ENCODE results near the gene ADGRV1. TPM values are rescaled to one million over a fixed set of nuclear protein-coding genes. Genes with fewer than 3 reads are reported as not detected.
"Not testable (repeated sequence)": the region's sequence is repeated elsewhere in the genome, so short reads cannot be mapped to it uniquely, and the experiment has no call there.

The ADGRV1 gene
- total RNA-seq, 1 experiment from 2014 or later = 64.8 TPM

GRCh38 chr5:90813392-90813791 is 254.8 kb downstream of the ADGRV1 start:
- Histone ChIP-seq H3K23me2 (ENCODE audit: insufficient read length, low read depth, low read length, poor library complexity, severe bottlenecking) (no peaks in the 10 kb centered on the region), H2AK5ac (ENCODE audit: insufficient read length, low read length) (no peak overlapping the region), H2BK12ac (ENCODE audit: insufficient read length, low read depth, low read length) (no peak overlapping the region), H3K27ac (ENCODE audit: insufficient read length, low read depth, low read length) (no peak overlapping the region), H3K9me3 (ENCODE audit: control insufficient read depth, low read depth, low read length) (no peaks in the 10 kb centered on the region), H4K5ac (ENCODE audit: insufficient read length, low read depth, low read length) (no peak overlapping the region), H4K8ac (replicated peaks; ENCODE audit: insufficient read length, low read depth, low read length) (no peak overlapping the region), H3K27me3 (ENCODE audit: insufficient read depth, low read length) (no peaks in the 10 kb centered on the region), H2BK120ac (ENCODE audit: low read depth, low read length, poor library complexity, severe bottlenecking) (no peak overlapping the region), H3T11ph (ENCODE audit: low read length) (no peak overlapping the region), H4K20me1 (ENCODE audit: control insufficient read depth, insufficient read depth, insufficient read length) (no peaks in the 10 kb centered on the region), H3K79me1 (ENCODE audit: insufficient read depth, low read depth, low read length, poor library complexity, severe bottlenecking) (no peaks in the 10 kb centered on the region), H3K18ac (ENCODE audit: insufficient read length, low read depth, low read length) (no peak overlapping the region), H3K4me2 (ENCODE audit: insufficient read depth, insufficient read length, low read length) (no peak overlapping the region), H2BK15ac (ENCODE audit: low read depth, low read length) (no peak overlapping the region), H2BK5ac (ENCODE audit: insufficient read length, low read length) (no peak overlapping the region), H3K4me1 (ENCODE audit: insufficient read depth, low read length) (no peaks in the 10 kb centered on the region), H3K56ac (ENCODE audit: insufficient read length, low read depth, low read length) (no peak overlapping the region), H3K79me2 (ENCODE audit: insufficient read depth, low read length) (no peaks in the 10 kb centered on the region), H3K14ac (ENCODE audit: insufficient read depth, low read length) (no peak overlapping the region), H4K91ac (ENCODE audit: insufficient read length, low read depth, low read length) (no peak overlapping the region), H2AFZ (ENCODE audit: low read length) (no peak overlapping the region), H3K9ac (ENCODE audit: extremely low read depth, insufficient read length, low read length) (no peak overlapping the region), H2BK20ac (ENCODE audit: low read depth, low read length, poor library complexity, severe bottlenecking) (no peak overlapping the region), H3K23ac (ENCODE audit: insufficient read length, low read depth, low read length) (no peak overlapping the region), H3K4ac (ENCODE audit: low read depth, low read length) (no peak overlapping the region)
- H3K9me3 Mint-ChIP-seq = no peaks in the 10 kb centered on the region
- no peak for TF ChIP-seq CTCF (conservative IDR thresholded peaks at IDR 0.05)
- H3K27me3 Mint-ChIP-seq (ENCODE audit: low read depth) = no peaks in the 10 kb centered on the region
- peaks cover 33 to 38% (median 35%) of the 10 kb centered on the region in 3 experiments for H3K36me3 Mint-ChIP-seq (ENCODE audit: insufficient read depth in 1 of 3, low read depth in 3 of 3)
- no peaks in the 10 kb centered on the region for H3K4me1 Mint-ChIP-seq
- 100% methylated on average over 1 of the region's 4 CpGs for WGBS (ENCODE audit: extremely low coverage, insufficient read length, low lambda C conversion rate)
- H3K4me3 Mint-ChIP-seq = no peak overlapping the region
- H3K27ac Mint-ChIP-seq = no peak overlapping the region
- no peak for DNase-seq

- not testable (repeated sequence) for H3K23me2 ChIP-seq (ENCODE audit: insufficient read length, low read depth, low read length, poor library complexity, severe bottlenecking); H2BK20ac ChIP-seq (ENCODE audit: low read depth, low read length, poor library complexity, severe bottlenecking); H3K4me1 Mint-ChIP-seq; H4K91ac ChIP-seq (ENCODE audit: insufficient read length, low read depth, low read length); DNase-seq; H2BK120ac ChIP-seq (ENCODE audit: low read depth, low read length, poor library complexity, severe bottlenecking); H2AFZ ChIP-seq (ENCODE audit: low read length); H3K18ac ChIP-seq (ENCODE audit: insufficient read length, low read depth, low read length); H3K9me3 ChIP-seq (ENCODE audit: control insufficient read depth, low read depth, low read length); H2AK5ac ChIP-seq (ENCODE audit: insufficient read length, low read length); H3K14ac ChIP-seq (ENCODE audit: insufficient read depth, low read length); H3K79me1 ChIP-seq (ENCODE audit: insufficient read depth, low read depth, low read length, poor library complexity, severe bottlenecking); H2BK12ac ChIP-seq (ENCODE audit: insufficient read length, low read depth, low read length); H3K79me2 ChIP-seq (ENCODE audit: insufficient read depth, low read length); H3K27me3 Mint-ChIP-seq (ENCODE audit: low read depth); H4K8ac ChIP-seq (replicated peaks; ENCODE audit: insufficient read length, low read depth, low read length); H3K27ac Mint-ChIP-seq; H4K5ac ChIP-seq (ENCODE audit: insufficient read length, low read depth, low read length); H3K9ac ChIP-seq (ENCODE audit: extremely low read depth, insufficient read length, low read length); H3K23ac ChIP-seq (ENCODE audit: insufficient read length, low read depth, low read length); H2BK5ac ChIP-seq (ENCODE audit: insufficient read length, low read length); H3K27ac ChIP-seq (ENCODE audit: insufficient read length, low read depth, low read length); H3K9me3 Mint-ChIP-seq; H3K4me1 ChIP-seq (ENCODE audit: insufficient read depth, low read length); H3K4ac ChIP-seq (ENCODE audit: low read depth, low read length); H3K4me3 Mint-ChIP-seq; H3T11ph ChIP-seq (ENCODE audit: low read length); H3K4me2 ChIP-seq (ENCODE audit: insufficient read depth, insufficient read length, low read length); H4K20me1 ChIP-seq (ENCODE audit: control insufficient read depth, insufficient read depth, insufficient read length); H2BK15ac ChIP-seq (ENCODE audit: low read depth, low read length); H3K27me3 ChIP-seq (ENCODE audit: insufficient read depth, low read length); H3K56ac ChIP-seq (ENCODE audit: insufficient read length, low read depth, low read length)
- H3K36me3 Mint-ChIP-seq (ENCODE audit: insufficient read depth in 1 of 3, low read depth in 3 of 3) = peaks cover 16 to 28% (median 24%) of the 10 kb centered on the region in 3 experiments; a peak in 6 of 7 replicates
- WGBS (ENCODE audit: extremely low coverage, insufficient read length, low lambda C conversion rate) = no CpG with 5 or more reads among the region's 26 CpGs
Measured at GRCh38 chr5:90822062-90822461, 263.5 kb downstream of the ADGRV1 start.

Data from H9 (cell line).